PFSK-1 (cell line): ENCODE results near the gene CCDC170.

Experiments
- POLR2AphosphoS5 ChIP-seq: IDR thresholded peaks from 2 replicates; pipeline ENCODE4 v1.6.1; 2012; ENCODE audit warnings: low read depth, mild to moderate bottlenecking, control low read depth, low read length, moderate library complexity
- SIN3A ChIP-seq: IDR thresholded peaks from 2 replicates; pipeline ENCODE4 v1.6.1; 2012; ENCODE audit warnings: mild to moderate bottlenecking, low read length, moderate library complexity, borderline replicate concordance; ENCODE audit not compliant: insufficient read depth
- TAF1 ChIP-seq: IDR thresholded peaks from 2 replicates; pipeline ENCODE4 v1.6.1; 2012; ENCODE audit warnings: low read length, control low read depth, borderline replicate concordance; ENCODE audit not compliant: insufficient read depth

DNA sequence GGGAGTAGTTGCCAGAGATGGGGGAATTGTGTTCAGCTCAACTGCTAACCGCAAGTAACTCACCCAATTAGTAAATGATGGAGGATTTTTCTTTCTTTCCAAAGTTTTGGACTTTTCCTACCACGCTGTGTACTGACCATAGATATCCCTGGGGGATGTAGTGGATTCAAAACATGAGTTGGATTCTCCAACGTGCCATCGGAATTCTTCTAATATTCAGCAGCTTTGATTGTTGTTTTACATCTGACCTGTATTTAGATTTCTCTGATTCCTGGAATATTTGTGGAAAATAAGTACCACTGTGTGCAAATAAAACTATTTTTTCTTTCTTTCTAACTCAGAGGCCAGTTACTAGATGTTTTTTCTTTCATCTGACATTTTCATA lies 1.1 kb downstream of the CCDC170 start:
- TF ChIP-seq POLR2AphosphoS5 (no peak), SIN3A (no peak), TAF1 (no peak)
